Activated CD4-positive, alpha-beta T cell treated with anti-CD3 and anti-CD28 coated beads, Interleukin-2, amount 50 U/mL, for 4 hours (primary cell): ENCODE results near the gene C3orf18.
"Not testable (repeated sequence)": the region's sequence is repeated elsewhere in the genome, so short reads cannot be mapped to it uniquely, and the experiment has no call there.

ENCODE experiments used
- DNase-seq, 2 experiments: peaks; one replicate each; pipeline ENCODE4 v3.0.0-alpha.2; 2020

C3orf18 gene

GRCh38 chr3:50519471-50520089, 48.0 kb downstream of the C3orf18 start:
- peak; percentile 65 to 69 for DNase-seq

- no peak for DNase-seq
Measured at GRCh38 chr3:50518436-50518835, 49.1 kb downstream of the C3orf18 start.

- no peak for DNase-seq
Measured at GRCh38 chr3:50517721-50518206, 49.8 kb downstream of the C3orf18 start.

GRCh38 chr3:50516440-50516871, 51.1 kb downstream of the C3orf18 start:
- no peak for DNase-seq

- no peak for DNase-seq
Measured at GRCh38 chr3:50515565-50516439, 51.7 kb downstream of the C3orf18 start.

- DNase-seq, result not testable (repeated sequence)
Measured at GRCh38 chr3:50512908-50513307, 54.6 kb downstream of the C3orf18 start.

GRCh38 chr3:50512131-50512530, 55.4 kb downstream of the C3orf18 start:
- no peak for DNase-seq

GRCh38 chr3:50510325-50510724, 57.2 kb downstream of the C3orf18 start:
- DNase-seq, result no peak

- no peak for DNase-seq
Measured at GRCh38 chr3:50509715-50510114, 57.8 kb downstream of the C3orf18 start.

GRCh38 chr3:50508821-50509220, 58.7 kb downstream of the C3orf18 start:
- no peak for DNase-seq
